ENCODE data around the gene ADCK2.

- TF ChIP-seq CTCF (IDR thresholded peaks at IDR 0.05; ENCODE audit: low read depth, low read length) = no peak
- no peak for TF ChIP-seq EZH2phosphoT487 (IDR thresholded peaks at IDR 0.05; ENCODE audit: low read depth)
These were observed 15.9 kb upstream of the ADCK2 start for GRCh38 chr7:140656548-140657515.

All from OCI-LY3 (cell line).